GM21515 (cell line): ENCODE data around the gene GRK5.
A peak's percentile ranks its signal among the peaks of the same experiment; 100 is the strongest.
"Not testable (repeated sequence)": the region's sequence is repeated elsewhere in the genome, so short reads cannot be mapped to it uniquely, and the experiment has no call there.

Experiments
- ATAC-seq: cut with Tn5 transposase; IDR thresholded peaks from one replicate; pipeline ENCODE4 v1.9.1; 2021; ENCODE audit not compliant: unreplicated experiment

GRK5 gene

GRCh38 chr10:119272338-119272734 is 65.0 kb downstream of the GRK5 start:
- ATAC-seq, result not testable (repeated sequence)

GRCh38 chr10:119272736-119273135 is 65.4 kb downstream of the GRK5 start:
- ATAC-seq, result no peak

- ATAC-seq, result no peak
These were observed 66.0 kb downstream of the GRK5 start for GRCh38 chr10:119273413-119273812.

- no peak for ATAC-seq
These were observed 67.2 kb downstream of the GRK5 start for GRCh38 chr10:119274519-119275045.

- no peak for ATAC-seq
These were observed 67.7 kb downstream of the GRK5 start for GRCh38 chr10:119275085-119275484.

- not testable (repeated sequence) for ATAC-seq
These were observed 68.8 kb downstream of the GRK5 start for GRCh38 chr10:119276194-119276593.

- no peak for ATAC-seq
These were observed 70.8 kb downstream of the GRK5 start for GRCh38 chr10:119278126-119278709.

GRCh38 chr10:119279441-119279840 is 72.1 kb downstream of the GRK5 start:
- ATAC-seq, result no peak

- ATAC-seq, result no peak
These were observed 74.3 kb downstream of the GRK5 start for GRCh38 chr10:119281581-119282071.

- no peak for ATAC-seq
These were observed 75.1 kb downstream of the GRK5 start for GRCh38 chr10:119282446-119282845.

- ATAC-seq, result no peak
These were observed 76.0 kb downstream of the GRK5 start for GRCh38 chr10:119283387-119283786.

GRCh38 chr10:119283818-119284217 is 76.4 kb downstream of the GRK5 start:
- peak; percentile 51 for ATAC-seq

GRCh38 chr10:119284679-119285096 is 77.3 kb downstream of the GRK5 start:
- ATAC-seq, result no peak

- ATAC-seq, result no peak
These were observed 78.3 kb downstream of the GRK5 start for GRCh38 chr10:119285495-119286267.

- no peak for ATAC-seq
These were observed 79.1 kb downstream of the GRK5 start for GRCh38 chr10:119286516-119286915.

- no peak for ATAC-seq
These were observed 79.7 kb downstream of the GRK5 start for GRCh38 chr10:119286983-119287633.

- ATAC-seq, result no peak
These were observed 81.2 kb downstream of the GRK5 start for GRCh38 chr10:119288574-119289001.

- ATAC-seq, result no peak
These were observed 82.0 kb downstream of the GRK5 start for GRCh38 chr10:119289227-119289920.

- no peak for ATAC-seq
These were observed 83.1 kb downstream of the GRK5 start for GRCh38 chr10:119290301-119291048.

- no peak for ATAC-seq
These were observed 84.0 kb downstream of the GRK5 start for GRCh38 chr10:119291223-119291900.
